Frontal cortex (tissue), 4 donors: ENCODE results near the gene TLE2. TPM values are rescaled to one million over a fixed set of nuclear protein-coding genes. Genes with fewer than 3 reads are reported as not detected.
A peak's percentile ranks its signal among the peaks of the same experiment; 100 is the strongest.
"Not testable (repeated sequence)": the region's sequence is repeated elsewhere in the genome, so short reads cannot be mapped to it uniquely, and the experiment has no call there.

ENCODE experiments used
- DNase-seq, 2 donors: peaks; one replicate each; pipeline ENCODE4 v3.0.0; 2012; ENCODE audit warnings: low spot score in 2 of 2
- FAIRE-seq: peaks from 2 replicates; lab custom pipeline; 2012; peaks lifted over from hg19 to GRCh38; lab: Jason Lieb, UNC
- total RNA-seq: library from RNA; depleted of rRNA; stranded (reverse); fragments of >200 nt; gene quantifications from one replicate; pipeline ENCODE4 v1.2.3, GENCODE V29; 2014
- donor health status: control.
- donor health status: control.
- donor health status: control.

TLE2 gene
- total RNA-seq, 1 donor from 2014 or later, result 5.3 TPM

DNA sequence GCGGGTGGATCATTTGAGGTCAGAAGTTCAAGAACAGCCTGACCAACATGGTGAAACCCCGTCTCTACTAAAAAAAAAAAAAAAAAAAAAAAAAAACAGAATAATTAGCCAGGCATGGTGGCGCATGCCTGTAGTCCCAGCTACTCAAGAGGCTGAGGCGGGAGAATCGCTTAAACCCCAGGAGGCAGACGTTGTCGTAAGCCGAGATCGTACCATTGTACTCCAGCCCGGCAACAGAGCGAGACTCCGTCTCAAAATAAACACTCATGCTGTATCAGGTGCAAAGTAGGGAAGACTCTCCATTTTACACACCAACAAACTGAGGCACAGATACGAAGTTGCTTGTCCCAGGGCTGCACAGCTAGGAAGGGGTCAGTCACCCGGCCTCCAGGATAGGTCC lies 36.1 kb downstream of the TLE2 start:
- FAIRE-seq, result no peak

DNA sequence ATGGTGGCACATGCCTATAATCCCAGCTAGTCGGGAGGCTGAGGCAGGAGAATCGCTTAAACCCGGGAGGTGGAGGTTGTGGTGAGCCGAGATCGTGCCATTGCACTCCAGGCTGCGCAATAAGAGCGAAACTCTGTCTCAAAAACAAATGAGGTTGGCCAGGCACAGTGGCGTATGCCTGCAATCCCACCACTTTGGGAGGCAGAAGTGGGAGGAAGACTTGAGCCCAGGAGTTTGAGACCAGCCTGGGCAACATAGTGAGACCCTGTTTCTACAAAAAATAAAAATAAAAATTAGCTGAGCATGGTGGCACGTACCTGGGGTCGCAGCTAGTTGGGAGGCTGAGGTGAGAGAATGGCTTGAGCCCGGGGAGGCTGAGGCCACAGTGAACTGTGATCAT lies 36.7 kb downstream of the TLE2 start:
- DNase-seq, FAIRE-seq: not testable (repeated sequence)

More for the DNA sequence above, 36.1 kb downstream of the TLE2 start:
- DNase-seq, result no peak

DNA sequence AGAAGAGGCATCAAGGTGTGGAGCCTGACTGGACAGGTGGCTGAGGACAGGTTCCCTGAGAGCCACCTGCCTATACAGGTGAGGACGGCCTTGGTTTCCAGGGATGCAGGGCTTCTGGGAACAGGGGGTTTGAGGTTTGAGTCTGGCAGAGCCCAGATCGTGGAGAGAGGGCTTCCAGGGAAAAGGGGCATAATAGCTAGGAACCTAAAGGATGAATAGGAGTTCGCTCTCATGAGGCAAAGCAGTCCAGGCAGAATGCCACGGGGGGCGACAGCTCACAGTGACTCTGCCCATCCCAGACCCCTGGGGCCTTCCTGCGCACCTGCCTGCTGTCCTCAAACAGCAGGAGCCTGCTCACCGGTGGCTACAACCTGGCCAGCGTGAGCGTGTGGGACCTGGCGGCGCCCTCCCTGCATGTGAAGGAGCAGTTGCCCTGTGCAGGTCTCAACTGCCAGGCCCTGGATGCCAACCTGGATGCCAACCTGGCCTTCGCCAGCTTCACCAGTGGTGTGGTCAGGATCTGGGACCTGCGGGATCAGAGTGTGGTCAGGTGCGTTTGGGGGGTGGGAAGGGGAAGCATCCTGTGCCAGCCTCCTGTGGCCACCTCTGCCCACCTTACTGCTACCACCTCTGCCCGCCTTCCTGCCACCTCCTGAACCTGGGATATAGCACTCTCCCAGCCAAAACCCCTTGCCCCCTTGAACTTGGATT lies 39.7 kb downstream of the TLE2 start:
- FAIRE-seq (no peak), DNase-seq (no peak)

DNA sequence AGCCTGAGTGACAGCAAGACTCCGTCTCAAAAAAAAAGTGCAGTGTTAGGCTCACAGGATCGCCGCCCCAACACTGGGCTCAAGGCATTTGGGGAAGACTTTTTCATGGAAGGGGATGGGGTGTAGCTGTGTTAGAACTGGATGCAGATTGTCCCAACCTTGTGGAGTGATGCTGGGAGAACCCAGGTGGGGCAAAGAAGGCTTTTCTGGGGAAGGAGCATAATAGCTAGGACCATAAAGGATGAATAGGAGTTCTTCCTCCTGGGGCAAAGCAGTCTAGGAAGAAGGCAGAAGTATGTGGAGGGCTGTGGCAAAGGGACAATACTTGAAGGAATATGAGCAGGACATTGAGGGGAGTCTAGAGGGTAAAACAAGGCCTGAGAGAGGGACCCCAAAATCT lies 40.5 kb downstream of the TLE2 start:
- DNase-seq (no peak), FAIRE-seq (no peak)

DNA sequence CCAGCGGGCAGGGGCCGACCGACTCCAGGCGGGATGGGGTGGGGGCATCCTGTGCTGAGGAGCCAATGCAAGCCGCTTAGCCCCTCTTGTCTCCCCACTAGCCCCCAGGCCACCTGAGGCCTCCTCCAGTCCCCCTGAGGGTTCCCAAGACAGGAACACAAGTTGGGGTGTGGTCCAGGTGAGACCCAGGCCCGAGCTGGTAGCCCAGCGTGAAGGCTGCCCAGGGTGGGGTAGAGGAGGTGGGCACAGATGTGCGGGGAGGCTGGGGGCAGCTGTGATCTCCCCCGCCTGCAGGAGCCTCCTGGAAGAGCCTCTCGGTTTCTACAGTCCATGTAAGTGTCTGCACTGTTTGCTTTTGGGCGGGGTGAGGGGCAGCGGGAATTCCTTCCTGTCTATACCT lies 41.3 kb downstream of the TLE2 start:
- FAIRE-seq (no peak), DNase-seq (no peak)

DNA sequence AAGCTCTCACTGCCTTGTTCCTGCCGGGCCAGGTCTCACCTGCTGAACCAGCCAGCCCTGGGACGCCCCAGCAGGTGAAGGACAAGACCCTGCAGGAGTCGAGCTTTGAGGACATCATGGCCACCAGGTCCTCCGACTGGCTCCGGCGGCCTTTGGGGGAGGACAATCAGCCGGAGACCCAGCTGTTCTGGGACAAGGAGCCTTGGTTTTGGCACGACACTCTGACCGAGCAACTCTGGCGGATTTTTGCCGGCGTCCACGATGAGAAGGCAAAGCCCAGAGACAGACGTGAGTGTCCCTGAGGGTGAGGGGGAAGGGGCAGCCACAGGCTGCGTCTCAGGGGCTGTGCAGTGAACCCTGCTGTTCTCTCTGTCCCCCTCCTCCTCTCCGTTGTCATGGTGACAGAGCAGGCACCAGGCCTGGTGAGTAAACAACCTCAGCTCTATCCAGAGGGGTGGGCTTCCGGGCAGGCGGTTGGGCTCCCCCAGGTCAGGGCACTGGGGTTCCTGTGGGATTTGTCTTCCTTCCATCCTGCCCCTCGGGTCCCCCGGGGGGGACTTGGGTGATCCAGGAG lies 42.0 kb downstream of the TLE2 start:
- FAIRE-seq (no peak), DNase-seq (peak in 1 of 2 donors; percentile 17)

DNA sequence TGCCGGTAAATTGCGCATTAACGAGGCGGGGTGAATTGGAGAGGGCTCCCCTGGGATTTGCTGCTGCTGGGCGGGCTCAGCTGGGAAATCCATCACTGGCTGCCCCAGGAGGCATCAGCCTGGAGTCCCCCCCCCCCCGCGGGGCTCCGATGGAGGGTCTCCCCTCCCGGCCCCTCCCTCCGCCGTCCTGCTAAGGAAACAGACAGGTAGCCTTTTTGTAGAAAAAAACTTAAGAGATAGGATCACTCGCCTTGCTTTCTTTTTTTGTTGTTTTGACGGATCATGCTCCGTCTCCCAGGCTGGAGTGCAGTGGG lies 44.9 kb downstream of the TLE2 start:
- DNase-seq (no peak), FAIRE-seq (no peak)

DNA sequence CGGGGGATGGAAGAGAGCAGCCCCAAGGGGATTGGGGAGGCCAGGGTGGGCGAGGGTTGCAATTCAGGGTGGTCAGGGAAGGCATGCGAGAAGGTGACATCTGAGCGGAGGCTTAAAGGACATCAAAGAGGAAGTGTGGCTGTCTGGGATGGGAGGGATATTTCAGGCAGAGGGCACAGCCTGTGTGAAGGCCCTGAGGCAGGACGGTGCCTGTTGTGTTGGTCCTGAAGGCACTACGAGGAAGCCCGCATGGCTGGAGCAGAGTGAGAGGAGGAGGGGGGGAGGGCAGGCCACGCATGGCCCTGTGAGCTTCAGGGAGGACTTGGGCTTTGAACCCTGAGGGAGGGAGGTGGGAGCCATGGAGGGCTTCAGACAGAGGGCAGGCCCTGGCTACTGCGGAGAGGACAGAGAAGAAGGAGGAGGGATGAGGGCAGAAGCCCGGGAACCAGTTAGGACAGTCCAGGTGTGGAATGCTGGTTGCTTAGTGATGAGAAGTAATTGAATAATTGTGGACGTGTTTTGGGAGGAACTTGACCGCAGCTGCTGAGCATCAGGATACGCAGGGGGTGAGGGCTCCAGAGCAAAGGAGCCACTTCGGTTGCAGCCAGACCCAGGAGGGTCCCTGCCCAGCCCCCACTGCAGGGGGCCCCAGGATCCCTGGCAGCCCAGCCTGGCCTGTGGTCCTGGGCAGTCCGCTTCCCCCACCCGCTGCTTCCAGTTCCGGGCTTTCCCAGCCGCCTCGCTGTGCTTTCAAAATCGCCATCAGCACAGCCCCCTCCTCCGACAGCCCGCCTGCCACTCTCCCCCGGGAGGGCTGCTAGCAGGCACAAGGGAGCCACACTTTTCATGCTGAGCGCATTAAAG lies 45.5 kb downstream of the TLE2 start:
- peak; percentile 49 to 73 for DNase-seq
- FAIRE-seq, result no peak

DNA sequence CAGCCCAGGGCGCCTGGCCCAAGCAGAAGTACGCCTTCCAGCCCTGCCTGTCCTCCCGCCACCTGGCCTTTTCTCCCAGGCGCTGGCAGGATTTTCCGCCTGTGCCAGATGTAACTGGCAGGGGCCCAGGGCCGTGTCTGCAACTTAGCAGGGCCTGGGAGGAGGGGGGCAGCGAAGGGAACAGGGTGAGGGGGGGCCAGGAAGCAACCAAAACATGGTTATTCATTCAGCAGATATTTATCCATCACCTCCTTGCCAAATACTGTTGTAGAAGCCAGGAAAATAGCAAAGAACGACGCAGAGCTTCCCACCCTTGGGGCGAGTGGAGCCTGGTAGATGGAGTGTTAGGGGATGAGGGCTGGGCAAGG lies 46.1 kb downstream of the TLE2 start:
- FAIRE-seq, result no peak

DNA sequence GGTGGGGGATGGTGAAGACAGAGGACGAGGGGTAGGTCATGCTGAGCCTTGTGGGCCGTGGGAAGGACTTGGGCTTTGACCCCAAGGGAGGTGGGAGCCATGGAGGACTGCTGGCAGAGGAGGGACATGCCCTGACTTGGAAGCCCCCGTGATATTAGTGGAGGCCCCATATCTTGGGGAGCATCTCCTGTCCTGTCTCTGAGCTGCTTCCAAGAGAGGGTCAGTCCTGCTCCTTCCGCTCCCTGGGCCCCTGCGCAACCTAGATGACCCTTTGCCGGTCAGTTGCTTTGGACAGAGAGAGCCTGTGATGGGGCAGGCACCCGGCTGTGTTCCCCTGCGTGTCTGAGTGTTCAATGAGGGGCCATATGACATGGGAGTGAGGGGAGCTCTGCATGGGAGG lies 46.5 kb downstream of the TLE2 start:
- DNase-seq, result no peak
- FAIRE-seq, result no peak

More for the DNA sequence above, 46.1 kb downstream of the TLE2 start:
- peak; percentile 58 to 72 for DNase-seq

DNA sequence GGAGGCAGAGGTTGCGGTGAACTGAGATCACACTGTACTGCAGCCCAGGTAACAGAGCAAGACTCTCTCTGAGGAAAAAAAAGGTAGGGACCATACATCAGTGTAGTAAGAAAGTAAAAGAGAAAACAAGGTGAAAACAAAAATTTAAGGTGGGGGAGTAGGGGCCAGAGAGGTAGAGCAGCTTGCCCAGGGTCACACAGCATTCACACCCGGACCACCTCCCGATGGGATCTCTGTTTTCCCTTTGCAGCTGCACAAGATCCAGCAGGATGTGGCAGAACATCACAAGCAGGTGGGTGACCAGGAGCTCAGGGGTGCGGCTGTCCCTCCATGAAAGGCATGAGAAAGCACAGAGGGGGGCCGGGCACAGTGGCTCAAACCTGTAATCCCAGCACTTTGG lies 47.2 kb downstream of the TLE2 start:
- no peak for DNase-seq
- no peak for FAIRE-seq

DNA sequence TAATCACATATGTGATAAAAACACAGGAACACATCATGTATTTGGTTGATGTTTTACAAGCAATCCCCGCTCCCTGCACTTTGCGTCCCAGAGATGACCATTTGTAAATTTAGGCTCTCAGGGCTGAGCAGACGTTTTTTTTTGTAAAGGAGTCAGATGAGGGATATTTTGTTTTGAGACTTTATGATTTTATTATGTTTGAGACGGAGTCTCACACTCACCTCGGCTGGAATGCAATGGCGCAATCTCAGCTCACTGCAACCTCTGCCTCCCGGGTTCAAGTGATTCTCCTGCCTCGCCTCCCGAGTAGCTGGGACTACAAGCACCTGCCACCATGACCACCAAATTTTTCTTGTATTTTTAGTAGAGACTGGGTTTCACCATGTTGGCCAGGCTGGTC lies 50.3 kb downstream of the TLE2 start:
- DNase-seq (no peak), FAIRE-seq (no peak)

DNA sequence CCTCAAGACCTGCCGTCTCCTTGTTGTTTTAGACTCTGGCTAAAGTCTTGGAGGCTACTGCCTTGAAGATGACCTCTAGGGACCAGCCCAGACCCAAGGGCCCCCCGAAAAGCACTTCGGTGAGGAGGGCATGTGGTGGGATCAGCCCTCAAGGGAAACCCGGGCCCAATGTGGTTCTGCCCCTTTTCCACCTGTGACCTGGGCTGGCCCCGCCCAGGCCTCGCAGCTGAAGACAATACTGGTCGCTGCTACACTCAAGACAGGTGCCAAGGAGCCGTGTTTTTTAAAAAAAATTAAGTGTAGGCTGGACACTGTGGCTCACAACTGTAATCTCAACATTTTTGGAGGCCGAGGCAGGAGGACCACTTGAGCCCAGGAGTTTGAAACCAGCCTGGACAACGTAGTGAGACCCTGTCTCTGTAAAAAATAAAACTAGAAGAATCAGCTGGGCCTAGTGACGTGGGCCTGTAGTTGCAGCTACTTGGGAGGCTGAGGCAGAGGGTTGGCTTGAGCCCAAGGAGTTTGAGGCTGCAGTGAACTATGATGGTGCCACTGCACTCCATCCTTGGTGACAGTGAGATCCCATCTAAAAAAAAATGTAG lies 50.8 kb downstream of the TLE2 start:
- FAIRE-seq (no peak), DNase-seq (no peak)

DNA sequence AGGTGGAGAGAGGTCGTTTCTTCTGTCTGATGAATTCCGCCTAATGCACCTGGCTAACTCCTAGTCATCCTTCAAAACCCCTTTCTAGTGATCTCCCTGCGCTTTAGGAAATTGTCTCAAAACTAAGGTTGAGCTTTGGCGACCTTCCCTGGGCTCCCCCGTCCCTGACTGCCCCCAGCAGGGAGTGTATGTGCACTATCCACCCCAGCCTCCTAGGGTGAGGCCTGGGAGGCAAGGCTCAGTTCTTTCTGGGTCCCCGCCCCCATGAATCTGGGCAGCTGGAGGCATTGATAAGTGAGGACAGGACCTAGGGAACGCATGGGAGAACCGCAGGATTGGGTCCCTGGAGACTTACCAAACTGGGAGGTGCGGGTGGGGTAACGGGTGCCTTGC lies 51.3 kb downstream of the TLE2 start:
- no peak for FAIRE-seq
- no peak for DNase-seq

DNA sequence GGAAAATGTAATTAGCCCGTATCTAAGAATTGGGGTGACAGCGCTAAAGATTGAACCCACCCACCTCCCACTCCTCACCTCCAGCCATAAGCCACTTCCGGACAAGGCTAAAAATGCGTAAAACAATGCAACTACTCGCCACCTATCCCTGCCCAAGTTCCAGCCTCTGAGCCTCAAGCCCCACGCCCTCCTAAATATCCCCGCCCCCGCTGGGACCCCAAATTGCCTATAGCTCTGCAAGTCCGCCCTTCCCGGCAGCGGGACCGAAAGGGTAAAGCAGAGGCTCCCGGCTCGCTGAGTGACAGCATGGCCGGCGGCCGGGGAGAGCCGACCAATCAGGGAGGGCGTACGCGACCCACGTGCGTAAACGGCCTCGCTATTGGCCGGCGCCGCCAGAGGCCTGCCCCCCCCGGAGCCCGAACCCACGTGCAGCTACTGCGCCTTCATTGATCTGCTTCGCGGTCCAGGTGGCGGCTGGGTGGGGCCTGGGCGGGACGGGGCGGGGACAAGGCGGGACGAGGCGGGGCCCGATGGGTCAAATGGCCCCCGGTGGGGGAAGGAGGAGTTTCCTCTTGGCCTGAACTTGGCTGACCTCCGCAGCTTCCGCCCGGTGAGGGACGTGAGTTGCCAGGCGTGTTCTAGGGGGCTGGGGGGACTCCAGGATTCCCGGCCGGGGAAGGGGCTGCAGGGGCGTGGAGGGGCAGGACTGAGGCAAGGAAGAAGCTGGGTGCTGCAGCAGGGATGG lies 51.9 kb downstream of the TLE2 start, which contains the start of gene TLE6:
Gene TLE6, plus strand, starts transcription at position 564 of the 745 bp plus-strand sequence. CDS start 670 bp downstream, outside the sequence.
- FAIRE-seq (no peak), DNase-seq (peak; percentile 95 to 99)

DNA sequence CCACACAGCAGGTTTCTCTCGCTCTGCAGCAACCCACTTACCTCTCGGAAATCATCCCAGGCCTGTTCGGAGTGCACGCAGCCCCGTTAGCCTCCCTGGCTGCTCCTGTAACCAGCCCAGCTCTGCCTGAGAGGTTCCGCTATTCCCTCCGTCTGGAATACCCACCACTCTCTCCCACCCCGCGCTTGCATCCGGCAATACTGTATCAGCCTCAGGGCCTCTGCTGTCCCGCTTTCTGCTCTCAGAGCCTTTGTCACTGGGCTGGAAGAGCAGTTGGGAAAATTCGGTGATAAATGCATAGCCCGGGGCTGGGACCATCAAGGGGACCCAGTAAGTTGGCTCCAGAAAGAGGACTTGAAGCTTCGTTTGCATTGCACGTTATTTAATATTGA lies 52.5 kb downstream of the TLE2 start:
- no peak for FAIRE-seq
- no peak for DNase-seq

DNA sequence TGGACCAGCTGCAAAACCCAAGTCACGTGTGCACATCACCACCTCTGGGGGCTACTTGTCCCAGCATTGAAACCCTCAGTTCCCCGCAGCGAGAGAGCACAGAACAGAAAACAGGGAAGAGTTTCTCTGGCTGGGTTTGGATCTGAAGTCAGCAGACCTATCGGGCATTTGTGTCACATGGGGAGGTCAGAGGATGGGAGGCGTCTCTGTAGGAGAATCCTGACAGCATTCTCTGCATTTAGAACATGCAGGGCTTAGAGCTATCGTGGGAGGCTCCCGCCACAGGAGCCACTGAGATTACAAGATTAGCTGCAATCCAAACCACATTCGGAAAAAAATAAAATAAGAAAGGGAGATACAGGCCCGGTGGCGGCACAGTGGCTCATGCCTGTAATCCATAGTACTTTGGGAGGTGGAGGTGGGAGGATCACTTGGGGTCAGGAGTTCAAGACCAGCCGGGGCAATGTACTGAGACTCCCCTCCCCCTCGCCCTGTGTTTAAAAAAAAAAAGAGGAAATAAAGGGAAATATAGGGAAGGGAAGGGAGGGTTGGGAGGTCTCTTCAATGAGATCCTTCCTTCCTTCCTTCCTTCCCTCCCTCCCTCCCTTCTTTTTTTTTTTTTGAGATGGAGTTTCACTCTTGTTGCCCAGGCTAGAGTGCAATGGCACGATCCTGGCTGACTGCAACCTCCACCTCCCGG lies 54.6 kb downstream of the TLE2 start:
- DNase-seq, result no peak
- no peak for FAIRE-seq

DNA sequence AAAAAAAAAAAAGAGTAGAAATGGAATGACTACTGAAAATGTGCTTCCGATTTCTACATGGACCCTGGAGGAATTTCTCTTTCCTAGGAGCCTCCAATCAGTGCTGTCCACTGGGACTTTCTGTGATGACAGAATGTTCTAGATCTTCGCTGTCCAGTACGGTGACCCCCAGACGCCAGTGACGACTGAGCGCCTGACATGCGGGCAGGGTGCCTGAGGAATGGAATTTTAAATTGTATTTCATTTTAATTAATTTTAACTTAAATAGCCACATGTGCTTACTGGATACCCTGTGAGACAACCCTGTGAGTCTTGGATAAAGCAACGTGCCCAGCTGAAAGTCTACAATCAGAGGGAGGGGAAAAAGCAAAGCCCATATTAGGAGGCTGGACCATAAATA lies 55.9 kb downstream of the TLE2 start:
- no peak for FAIRE-seq
- DNase-seq, result no peak

DNA sequence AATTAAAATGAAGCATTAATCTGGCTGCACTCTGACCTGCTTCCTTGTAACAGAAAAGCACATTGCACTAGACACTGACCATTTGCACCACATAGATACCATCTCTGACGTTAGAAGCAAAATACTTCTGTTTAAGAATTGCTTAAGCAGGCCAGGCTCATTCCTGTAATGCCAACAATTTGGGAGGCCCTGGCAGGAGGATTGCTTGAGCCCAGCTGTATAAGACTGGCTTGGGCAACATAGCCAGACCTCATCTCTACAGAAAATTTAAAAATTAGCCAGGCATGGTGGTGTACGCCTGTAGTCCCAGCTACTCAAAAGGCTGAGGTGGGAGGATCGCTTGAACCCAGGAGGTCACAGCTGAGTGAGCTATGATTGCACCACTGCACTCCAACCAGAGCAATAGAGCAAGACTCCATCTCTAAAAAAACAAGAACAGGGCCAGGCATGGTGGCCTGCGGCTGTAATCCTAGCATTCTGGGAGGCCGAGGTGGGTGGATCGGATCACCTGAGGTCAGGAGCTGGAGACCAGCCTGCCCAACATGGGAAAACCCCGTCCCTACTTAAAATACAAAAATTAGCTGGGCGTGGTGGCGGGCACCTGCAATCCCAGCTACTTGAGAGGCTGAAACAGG lies 58.8 kb downstream of the TLE2 start:
- no peak for FAIRE-seq

More for the DNA sequence above, 58.8 kb downstream of the TLE2 start:
- DNase-seq, result no peak
